LNCaP clone FGC (cell line): Measurements from ENCODE around the gene DCP1B.
"Not testable (repeated sequence)": the region's sequence is repeated elsewhere in the genome, so short reads cannot be mapped to it uniquely, and the experiment has no call there.

Experiments used
- DNase-seq: peaks from one replicate; pipeline ENCODE4 v3.0.0-alpha.2; 2011; ENCODE audit warnings: low read depth
- H3K4me3 ChIP-seq: 2 replicates; pipeline ENCODE4 v1.5.1; 2011; ENCODE audit warnings: mild to moderate bottlenecking, low read depth, low read length, control low read depth
- CTCF ChIP-seq: IDR thresholded peaks from 2 replicates; pipeline ENCODE4 v1.5.1; 2012; ENCODE audit warnings: mild to moderate bottlenecking; ENCODE audit not compliant: control insufficient read depth, insufficient read depth; ENCODE audit errors: extremely low read depth

DCP1B gene

GRCh38 chr12:1948883-1949282 is 55.4 kb downstream of the DCP1B start:
- no peak for DNase-seq
- no peak overlapping the region for H3K4me3 ChIP-seq
- TF ChIP-seq CTCF: no peak

GRCh38 chr12:1947081-1947480 is 57.2 kb downstream of the DCP1B start:
- TF ChIP-seq CTCF: no peak
- H3K4me3 ChIP-seq: no peak overlapping the region
- no peak for DNase-seq

GRCh38 chr12:1946296-1946695 is 58.0 kb downstream of the DCP1B start:
- TF ChIP-seq CTCF: no peak
- H3K4me3 ChIP-seq: no peak overlapping the region
- DNase-seq: no peak

- not testable (repeated sequence) for DNase-seq, H3K4me3 ChIP-seq
Observed at GRCh38 chr12:1945502-1945901, 58.8 kb downstream of the DCP1B start.

- peak; percentile 50 for DNase-seq
- no peak overlapping the region for H3K4me3 ChIP-seq
- peak; percentile 96 for TF ChIP-seq CTCF
Observed at GRCh38 chr12:1939801-1940607, 64.3 kb downstream of the DCP1B start.

- TF ChIP-seq CTCF: no peak
- H3K4me3 ChIP-seq: no peak overlapping the region
- DNase-seq: no peak
Observed at GRCh38 chr12:1939331-1939730, 64.9 kb downstream of the DCP1B start.

GRCh38 chr12:1937481-1938224 is 66.6 kb downstream of the DCP1B start:
- no peak overlapping the region for H3K4me3 ChIP-seq
- TF ChIP-seq CTCF: no peak
- DNase-seq: no peak
